GM19468 (cell line): ENCODE data around the gene PLCG2.

Source experiments
- ATAC-seq: cut with Tn5 transposase; IDR thresholded peaks from one replicate; pipeline ENCODE4 v1.9.1; 2021; ENCODE audit warnings: mild to moderate bottlenecking, moderate library complexity, moderate number of reproducible peaks; ENCODE audit not compliant: unreplicated experiment; ENCODE audit errors: extremely low read depth

PLCG2 gene

DNA sequence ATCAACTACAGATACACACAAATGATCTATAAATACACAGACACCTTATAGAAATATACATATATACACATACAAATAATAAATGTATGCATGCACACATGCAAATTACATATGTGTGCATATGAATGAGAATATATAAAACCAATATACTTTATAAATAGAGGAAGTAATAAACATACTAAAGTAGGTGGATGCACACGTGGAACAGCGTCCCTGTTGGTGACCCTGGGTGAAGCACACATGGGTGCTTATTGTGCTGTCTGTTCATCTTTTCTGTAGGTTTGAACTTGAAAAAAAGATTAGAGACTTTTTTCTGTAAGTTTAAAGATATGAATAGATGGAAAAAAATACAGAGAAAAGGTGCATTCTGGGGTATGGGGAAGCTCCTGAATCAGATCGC, 120.9 kb downstream of the PLCG2 start:
- ATAC-seq, result no peak

GRCh38 chr16:81900456-81900855, 121.4 kb downstream of the PLCG2 start:
- no peak for ATAC-seq

- no peak for ATAC-seq
Observed at GRCh38 chr16:81901484-81901883, 122.4 kb downstream of the PLCG2 start.

GRCh38 chr16:81902025-81902424, 122.9 kb downstream of the PLCG2 start:
- ATAC-seq, result no peak

DNA sequence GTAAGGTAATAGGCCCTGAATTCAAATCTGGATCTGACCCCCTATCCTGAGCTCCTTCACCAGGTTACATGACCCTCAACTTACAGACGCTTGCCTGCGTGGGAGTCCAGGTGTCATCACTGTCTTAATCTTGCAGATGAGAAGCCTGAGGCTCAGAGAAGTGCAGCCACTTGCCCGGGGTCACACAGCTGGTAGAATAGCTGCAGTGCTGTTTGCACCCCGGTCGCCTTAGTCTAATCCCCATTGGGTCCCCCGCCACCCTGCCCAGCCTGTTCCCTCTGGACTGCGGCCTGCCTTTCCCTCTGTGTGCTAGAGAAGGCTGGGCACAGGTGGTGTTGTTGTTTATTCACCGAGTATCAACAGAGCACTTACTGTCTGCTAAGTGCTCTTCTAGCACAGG, 125.2 kb downstream of the PLCG2 start:
- ATAC-seq, result no peak

- no peak for ATAC-seq
Observed at GRCh38 chr16:81905277-81905676, 126.2 kb downstream of the PLCG2 start.

DNA sequence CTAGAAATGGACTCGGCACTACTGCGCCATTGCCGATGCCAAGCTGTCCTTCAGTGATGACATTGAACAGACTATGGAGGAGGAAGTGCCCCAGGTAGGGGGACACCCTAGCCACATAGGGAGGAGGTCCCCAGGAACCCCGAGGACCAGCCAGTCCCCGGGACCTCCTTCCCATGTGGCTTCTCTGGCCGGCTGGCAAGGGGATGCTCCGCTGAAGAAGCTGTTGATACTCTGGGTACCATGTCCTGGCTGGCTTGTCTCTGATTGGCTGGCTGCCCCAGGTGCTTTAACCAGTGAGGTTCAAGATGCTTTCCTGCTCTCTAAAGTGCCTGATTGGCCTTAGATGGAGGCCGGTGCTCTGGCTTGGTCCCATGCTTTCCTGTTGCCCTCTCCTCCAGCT, 128.6 kb downstream of the PLCG2 start:
- no peak for ATAC-seq

GRCh38 chr16:81908466-81909262, 129.6 kb downstream of the PLCG2 start:
- ATAC-seq, result no peak

- ATAC-seq, result no peak
Observed at GRCh38 chr16:81910366-81910885, 131.3 kb downstream of the PLCG2 start.

DNA sequence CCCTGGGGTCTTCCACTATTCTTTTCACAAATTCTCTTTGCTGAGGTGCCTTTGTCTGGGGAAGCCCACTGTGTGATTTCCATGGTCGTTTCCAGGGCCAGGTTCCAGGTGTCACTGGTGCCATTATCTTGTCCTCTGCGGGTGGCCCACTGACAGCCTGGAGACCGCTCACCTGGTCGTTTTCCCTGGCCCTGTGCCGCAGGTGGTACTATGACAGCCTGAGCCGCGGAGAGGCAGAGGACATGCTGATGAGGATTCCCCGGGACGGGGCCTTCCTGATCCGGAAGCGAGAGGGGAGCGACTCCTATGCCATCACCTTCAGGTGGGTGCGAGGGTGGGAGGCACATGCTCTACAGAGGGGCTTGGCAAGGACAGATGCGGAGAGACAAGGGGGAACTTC, 133.3 kb downstream of the PLCG2 start:
- no peak for ATAC-seq

DNA sequence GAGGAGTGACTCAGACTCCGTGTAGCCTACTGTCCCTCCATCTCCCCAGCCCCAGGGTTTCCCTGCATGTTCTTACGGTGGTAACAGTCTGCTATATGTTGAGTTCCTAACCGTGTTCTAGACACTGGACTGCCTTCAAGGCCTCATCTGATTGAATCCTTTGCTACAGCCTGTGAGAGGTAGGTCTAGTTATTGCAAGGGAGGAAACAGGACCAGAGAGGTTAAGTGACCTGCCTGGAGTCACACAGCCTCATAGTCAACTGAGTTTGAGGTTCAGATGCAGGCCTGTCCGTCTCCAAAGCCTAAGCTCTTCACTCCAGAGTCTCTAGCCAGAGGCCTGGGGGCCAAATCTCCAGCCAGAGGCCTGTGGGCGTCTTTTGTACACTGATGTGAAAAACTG, 134.1 kb downstream of the PLCG2 start:
- no peak for ATAC-seq

- no peak for ATAC-seq
Observed at GRCh38 chr16:81917375-81917774, 138.3 kb downstream of the PLCG2 start.

DNA sequence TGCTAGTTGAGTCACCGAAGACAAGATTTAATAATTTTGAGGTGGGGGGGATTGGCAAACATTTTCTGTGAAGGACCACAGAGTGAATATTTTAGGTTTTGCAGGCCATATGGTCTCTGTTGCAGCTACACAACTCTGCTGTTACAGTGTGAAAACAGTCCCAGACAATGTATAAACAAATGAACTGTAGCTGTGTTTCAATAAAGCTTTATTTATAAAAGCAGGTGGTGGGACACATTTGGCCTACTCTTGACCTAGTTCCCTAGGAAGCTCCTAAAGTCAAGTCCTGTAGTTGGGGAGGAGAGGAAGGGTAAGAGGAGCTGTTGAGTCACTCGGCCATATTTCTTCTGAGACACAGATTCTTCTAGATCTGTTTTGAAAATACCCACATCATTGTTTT, 139.8 kb downstream of the PLCG2 start:
- ATAC-seq, result no peak

DNA sequence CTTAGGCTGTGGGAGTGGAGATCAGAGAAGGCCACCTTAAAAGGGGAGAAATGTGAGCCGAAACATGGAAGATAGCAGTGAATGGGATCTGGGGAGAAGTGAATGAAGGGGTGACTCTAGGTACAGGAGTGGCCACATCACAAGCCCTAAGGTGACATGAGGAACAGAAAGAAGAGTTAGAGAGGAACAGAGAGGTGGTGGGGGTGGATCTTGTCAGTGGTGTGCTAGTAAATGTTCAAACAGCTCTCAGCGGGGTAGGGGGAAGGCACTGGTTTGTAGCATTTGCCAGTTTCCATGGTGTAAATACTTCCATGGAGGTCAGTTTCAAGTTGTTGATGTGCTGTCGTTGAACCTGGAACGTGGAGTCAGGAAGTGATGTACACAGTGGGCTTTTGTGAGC, 141.4 kb downstream of the PLCG2 start:
- no peak for ATAC-seq

DNA sequence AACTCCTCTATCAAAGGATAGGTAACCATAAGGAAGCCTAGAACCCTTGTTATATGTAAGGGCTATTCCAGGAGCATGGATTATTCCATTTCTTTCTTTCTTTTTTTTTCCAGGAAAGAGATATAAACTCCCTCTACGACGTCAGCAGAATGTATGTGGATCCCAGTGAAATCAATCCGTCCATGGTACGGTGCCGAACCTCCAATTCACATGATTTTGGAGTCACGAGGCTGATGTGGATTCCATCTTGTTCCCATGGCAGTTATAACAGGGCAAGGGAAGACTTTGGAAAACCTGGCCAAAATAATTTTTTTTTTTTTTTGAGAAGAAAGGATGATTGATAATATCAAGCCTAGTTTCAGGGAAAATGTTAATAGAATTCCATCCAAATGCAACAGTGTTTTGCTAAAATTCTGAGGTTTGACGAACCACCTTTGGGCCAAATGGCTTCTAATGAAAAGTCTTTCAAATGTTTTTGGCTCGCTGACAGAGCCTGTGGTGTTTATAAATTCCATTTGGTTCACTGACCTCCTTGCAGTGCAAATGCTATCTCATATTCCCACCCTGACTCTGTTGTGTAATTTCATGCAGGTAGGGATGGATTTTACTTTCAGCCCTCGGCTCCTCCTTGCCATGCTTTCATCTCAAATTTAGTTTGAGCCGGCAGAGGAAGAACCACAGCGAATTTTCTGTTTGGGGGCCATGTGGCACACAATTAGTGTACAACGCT, 142.2 kb downstream of the PLCG2 start:
- no peak for ATAC-seq

DNA sequence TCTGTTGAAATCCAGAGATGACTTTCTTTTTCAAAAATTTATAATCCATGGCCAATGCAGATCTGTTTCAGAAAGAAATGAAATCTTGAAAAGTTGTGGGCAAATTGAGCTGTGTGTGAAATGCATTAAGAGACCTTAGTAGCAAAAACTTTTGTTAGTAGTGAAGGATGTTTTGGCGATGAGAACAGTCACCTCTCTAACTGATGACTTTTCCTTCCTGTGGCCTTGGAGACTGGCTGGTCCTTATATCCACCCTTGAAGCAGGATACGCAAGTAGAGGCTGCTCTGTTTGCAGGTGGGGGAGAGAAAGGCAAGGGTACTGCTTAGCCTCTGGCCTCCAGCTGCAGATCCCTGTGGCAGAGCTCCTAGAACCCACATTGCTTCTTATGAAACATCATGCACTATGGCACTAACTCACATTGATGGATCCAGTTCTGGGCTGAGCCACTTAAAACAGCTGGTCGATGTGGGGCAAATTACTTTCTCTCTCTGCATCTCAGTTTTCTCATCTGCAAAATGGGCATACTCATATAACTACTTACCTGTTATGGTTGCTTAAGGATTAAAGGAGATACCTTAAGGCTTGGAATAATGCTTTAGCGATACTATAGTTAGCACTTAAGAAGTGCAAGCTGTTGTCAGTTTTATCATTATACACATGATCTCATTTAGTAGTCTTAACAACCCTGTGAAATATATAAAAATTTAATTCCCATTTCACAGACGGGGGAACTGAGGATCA, 142.9 kb downstream of the PLCG2 start:
- ATAC-seq, result no peak

DNA sequence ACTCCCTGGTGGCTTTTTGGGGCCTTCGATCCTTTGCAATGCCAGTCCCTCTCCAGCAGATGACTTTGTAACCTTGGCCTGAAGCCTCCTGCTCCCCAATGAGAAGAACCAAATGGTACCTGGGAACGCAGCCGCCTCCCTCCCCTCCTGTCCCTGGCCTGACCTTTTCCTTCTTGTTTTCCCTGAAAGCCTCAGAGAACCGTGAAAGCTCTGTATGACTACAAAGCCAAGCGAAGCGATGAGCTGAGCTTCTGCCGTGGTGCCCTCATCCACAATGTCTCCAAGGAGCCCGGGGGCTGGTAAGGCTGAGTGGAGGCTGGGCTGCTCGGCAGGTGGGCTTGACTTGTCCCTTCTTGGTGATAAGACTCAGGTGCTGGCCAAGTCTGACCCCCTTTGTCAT, 144.2 kb downstream of the PLCG2 start:
- no peak for ATAC-seq

- ATAC-seq, result no peak
Observed at GRCh38 chr16:81925016-81925415, 145.9 kb downstream of the PLCG2 start.

DNA sequence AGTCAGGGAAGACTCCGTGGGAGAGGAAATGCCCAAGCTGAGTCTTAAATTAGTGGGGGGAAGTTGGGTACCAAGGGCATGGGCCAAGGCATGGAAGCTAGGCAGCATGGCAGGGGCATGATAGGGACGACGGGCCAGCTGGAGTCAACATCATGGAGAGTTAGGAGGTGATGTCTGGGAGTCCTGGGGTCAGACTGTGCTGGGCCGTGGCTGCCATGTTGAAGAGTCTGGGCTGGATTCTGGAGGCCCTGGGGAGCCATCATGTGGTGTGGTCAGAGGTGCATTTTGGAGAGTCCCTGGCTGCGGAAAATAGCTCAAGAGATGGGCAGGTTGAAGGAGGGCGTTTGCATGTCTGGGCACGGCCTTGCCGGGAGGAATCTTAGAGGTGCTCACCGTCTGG, 146.9 kb downstream of the PLCG2 start:
- no peak for ATAC-seq

DNA sequence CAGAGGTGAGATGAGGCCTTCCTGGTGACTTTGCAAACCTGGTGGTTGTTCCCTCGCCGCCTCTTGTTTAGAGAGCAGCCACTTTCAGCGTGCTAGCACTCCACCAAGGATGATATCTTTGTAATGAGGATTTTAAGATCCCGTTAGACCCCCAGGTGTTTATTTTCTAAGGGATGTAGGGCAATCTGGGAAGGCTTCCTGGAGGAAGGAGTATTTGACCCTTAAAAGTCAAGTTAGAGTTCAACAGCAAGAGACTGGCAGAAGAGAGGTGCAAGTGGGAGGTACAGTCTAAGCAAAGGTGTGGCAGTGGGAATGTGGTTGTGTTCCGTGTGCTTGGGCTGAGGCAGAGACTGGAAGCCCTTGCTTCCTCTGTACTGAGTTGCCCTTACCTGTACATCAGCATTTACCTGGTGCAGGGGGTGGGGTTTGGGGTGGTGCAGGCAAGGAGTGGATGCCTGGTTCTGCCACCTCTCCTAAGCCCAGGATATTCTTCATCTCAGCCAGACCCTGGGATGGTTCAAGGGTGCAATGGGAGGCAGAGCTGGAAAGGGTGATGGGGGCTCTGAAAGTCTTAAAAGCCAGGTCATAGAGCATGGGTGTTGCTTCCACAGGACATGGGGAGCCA, 148.6 kb downstream of the PLCG2 start:
- ATAC-seq, result no peak
